Measurements from ENCODE around the gene PITPNC1. TPM values are rescaled to one million over a fixed set of nuclear protein-coding genes. Genes with fewer than 3 reads are reported as not detected.

PITPNC1 gene
- total and polyA plus RNA-seq, 11 donors, result 7.0 to 20.8 (median 11.3) TPM

DNA sequence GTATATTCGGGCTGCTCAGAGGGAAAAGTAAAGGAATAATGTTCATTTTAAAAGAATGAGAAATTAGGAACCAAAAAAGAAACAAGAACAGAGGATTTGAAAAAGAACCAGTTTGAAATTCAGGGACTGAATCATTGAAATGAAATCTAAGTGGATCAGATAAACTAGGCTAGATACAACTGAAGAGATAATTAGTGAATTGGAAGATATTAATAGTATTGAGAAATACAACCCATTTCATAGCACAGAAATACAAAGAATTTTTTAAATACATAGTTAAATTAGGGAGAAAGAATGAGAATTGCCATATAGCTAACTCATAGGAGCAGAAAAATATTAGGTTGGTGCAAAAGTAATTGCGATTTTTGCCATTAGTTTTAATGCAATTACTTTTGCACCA lies 223.3 kb downstream of the PITPNC1 start:
- DNase-seq (no peak), ATAC-seq (no peak)
- Histone ChIP-seq H3K36me3 (no peaks in the 10 kb centered on the region), H3K27ac (no peak overlapping the region), H3K4me1 (peaks cover 0 to 22% (median 12%) of the 10 kb centered on the region in 12 donors), H3K4me3 (no peak overlapping the region), H3K9me3 (peaks cover 0 to 11% (median 0%) of the 10 kb centered on the region in 12 donors), H3K27me3 (no peaks in the 10 kb centered on the region)
- TF ChIP-seq, protein P1, sequence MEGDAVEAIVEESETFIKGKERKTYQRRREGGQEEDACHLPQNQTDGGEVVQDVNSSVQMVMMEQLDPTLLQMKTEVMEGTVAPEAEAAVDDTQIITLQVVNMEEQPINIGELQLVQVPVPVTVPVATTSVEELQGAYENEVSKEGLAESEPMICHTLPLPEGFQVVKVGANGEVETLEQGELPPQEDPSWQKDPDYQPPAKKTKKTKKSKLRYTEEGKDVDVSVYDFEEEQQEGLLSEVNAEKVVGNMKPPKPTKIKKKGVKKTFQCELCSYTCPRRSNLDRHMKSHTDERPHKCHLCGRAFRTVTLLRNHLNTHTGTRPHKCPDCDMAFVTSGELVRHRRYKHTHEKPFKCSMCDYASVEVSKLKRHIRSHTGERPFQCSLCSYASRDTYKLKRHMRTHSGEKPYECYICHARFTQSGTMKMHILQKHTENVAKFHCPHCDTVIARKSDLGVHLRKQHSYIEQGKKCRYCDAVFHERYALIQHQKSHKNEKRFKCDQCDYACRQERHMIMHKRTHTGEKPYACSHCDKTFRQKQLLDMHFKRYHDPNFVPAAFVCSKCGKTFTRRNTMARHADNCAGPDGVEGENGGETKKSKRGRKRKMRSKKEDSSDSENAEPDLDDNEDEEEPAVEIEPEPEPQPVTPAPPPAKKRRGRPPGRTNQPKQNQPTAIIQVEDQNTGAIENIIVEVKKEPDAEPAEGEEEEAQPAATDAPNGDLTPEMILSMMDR (IDR thresholded peaks at IDR 0.05), result no peak
- no peak for TF ChIP-seq POLR2A (IDR thresholded peaks at IDR 0.05)
- intact Hi-C loops (cut with DNase I), result loop anchor here in 7 of 10 donors (10.0 kb wide), 3 partner anchors 106 to 226 kb away; partner anchors contain the start of gene PITPNC1 (in 6 of the 7)
- 97 to 99% (median 97%) methylated on average over 2 of the region's 2 CpGs for WGBS, 4 donors

DNA sequence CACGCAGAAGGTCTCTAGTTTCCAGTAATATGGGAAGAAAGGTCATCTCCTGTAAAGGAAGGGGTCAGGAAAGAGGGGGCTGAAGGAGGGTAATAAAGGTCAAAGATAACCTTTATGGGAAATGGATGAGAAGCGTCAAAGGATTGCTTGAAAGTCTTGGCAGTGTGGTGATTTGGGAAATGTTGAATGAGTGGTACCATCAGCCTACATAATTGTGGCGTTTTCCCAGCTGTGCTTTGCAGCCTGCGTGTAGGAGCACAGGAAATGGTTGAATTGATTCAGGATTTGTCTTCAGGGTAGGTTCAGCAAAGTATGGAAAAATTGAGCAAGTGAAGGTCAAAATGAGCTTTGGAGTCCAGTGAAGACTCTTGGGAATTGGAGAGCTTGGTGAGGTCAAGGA lies 224.8 kb downstream of the PITPNC1 start:
- no peak for TF ChIP-seq POLR2A (IDR thresholded peaks at IDR 0.05)
- TF ChIP-seq, protein P1 (IDR thresholded peaks at IDR 0.05), result no peak
- intact Hi-C loops (cut with DNase I), result loop anchor here in 7 of 10 donors (10.0 kb wide), 3 partner anchors 107 to 227 kb away; partner anchors contain the start of gene PITPNC1 (in 6 of the 7)
- H3K36me3 ChIP-seq, result no peaks in the 10 kb centered on the region

DNA sequence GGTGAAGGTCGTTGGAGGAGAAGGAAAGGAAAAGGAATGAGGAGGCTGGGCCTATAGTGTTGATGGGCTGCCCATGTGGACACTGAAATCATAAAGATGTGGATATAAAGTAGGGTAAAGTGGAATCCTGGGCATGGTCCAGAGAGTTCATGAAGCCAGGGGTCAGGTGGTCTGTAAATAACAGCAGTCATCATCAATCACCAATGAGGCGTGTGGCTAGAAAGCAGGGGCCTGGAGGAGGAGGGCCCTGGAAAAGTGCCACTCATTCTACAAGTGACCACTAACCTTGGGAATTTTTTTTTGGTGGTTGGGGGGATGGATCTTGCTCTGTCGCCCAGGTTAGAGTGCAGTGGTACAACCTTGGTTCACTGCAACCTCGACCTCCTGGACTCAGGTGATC lies 225.4 kb downstream of the PITPNC1 start:
- peaks cover 0 to 42% (median 30%) of the 10 kb centered on the region in 12 donors for H3K4me1 ChIP-seq
- DNase-seq (no peak), ATAC-seq (no peak)
- 83 to 89% (median 87%) methylated on average over 4 of the region's 4 CpGs for WGBS, 4 donors
- no peaks in the 10 kb centered on the region for H3K27me3 ChIP-seq
- H3K27ac ChIP-seq, result no peak overlapping the region
- peaks cover 0 to 11% (median 0%) of the 10 kb centered on the region in 12 donors for H3K9me3 ChIP-seq
- intact Hi-C loops (cut with DNase I), result loop anchor here in 7 of 10 donors (10.0 kb wide), 3 partner anchors 108 to 228 kb away; partner anchors contain the start of gene PITPNC1 (in 6 of the 7)
- no peak overlapping the region for H3K4me3 ChIP-seq
- TF ChIP-seq, protein P1 (IDR thresholded peaks at IDR 0.05), result no peak
- no peak for TF ChIP-seq POLR2A (IDR thresholded peaks at IDR 0.05)
- H3K36me3 ChIP-seq, result no peaks in the 10 kb centered on the region

More for the DNA sequence above, 224.8 kb downstream of the PITPNC1 start:
- no peak overlapping the region for H3K27ac ChIP-seq
- WGBS, 4 donors, result 64 to 72% (median 66%) methylated on average over 4 of the region's 4 CpGs
- no peaks in the 10 kb centered on the region for H3K27me3 ChIP-seq
- peaks cover 0 to 37% (median 26%) of the 10 kb centered on the region in 12 donors for H3K4me1 ChIP-seq
- peaks cover 0 to 11% (median 0%) of the 10 kb centered on the region in 12 donors for H3K9me3 ChIP-seq
- no peak for DNase-seq
- no peak overlapping the region for H3K4me3 ChIP-seq
- ATAC-seq, result peak in 2 of 4 donors; percentile 15 to 35

DNA sequence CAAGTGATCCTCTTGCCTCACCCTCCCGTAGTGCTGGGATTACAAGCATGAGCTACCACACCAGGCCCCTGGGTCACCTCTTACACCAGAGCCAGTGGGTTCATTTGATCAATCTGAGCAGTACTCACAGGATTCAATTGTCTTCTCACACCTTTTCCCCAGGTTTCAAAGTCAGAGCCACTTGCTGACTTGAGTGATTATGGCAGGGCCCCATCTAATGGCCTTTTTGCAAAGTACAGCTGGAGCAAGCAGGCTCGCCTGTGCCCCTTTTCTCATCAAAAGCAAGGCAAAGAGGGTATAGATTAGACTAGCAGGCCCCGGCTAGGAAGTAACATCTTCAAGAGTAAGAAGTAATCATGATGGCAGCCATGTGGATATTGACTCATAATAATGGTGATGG lies 225.9 kb downstream of the PITPNC1 start:
- TF ChIP-seq, protein P1 (IDR thresholded peaks at IDR 0.05), result peak in 9 of 12 donors; percentile 12 to 29 (median 25)
- no peak for TF ChIP-seq POLR2A (IDR thresholded peaks at IDR 0.05)
- H3K36me3 ChIP-seq, result no peaks in the 10 kb centered on the region
- no peaks in the 10 kb centered on the region for H3K27me3 ChIP-seq
- ATAC-seq (no peak), DNase-seq (no peak)
- H3K27ac ChIP-seq, result no peak overlapping the region
- intact Hi-C loops (cut with DNase I), result loop anchor here in 7 of 10 donors (10.0 kb wide), 3 partner anchors 108 to 228 kb away; partner anchors contain the start of gene PITPNC1 (in 6 of the 7)
- 85 to 92% (median 90%) methylated on average over 3 of the region's 3 CpGs for WGBS, 4 donors
- peaks cover 0 to 42% (median 31%) of the 10 kb centered on the region in 12 donors for H3K4me1 ChIP-seq
- no peak overlapping the region for H3K4me3 ChIP-seq
- H3K9me3 ChIP-seq, result peaks cover 0 to 11% (median 0%) of the 10 kb centered on the region in 12 donors
